Stimulated activated naive CD8-positive, alpha-beta T cell treated with anti-CD3 and anti-CD28 coated beads, Interleukin-15, Interleukin-2, amounts not matched to agents 100 U/mL and 50 U/mL, for 24 hours (primary cell): ENCODE data around the gene TMIGD1.

Source experiments
- ATAC-seq: fragments of 150-1000 bp; cut with Tn5 transposase; one replicate; pipeline ENCODE4 v1.10.0; 2021
- DNase-seq: peaks from one replicate; pipeline ENCODE4 v3.0.0; 2021

Gene TMIGD1

DNA sequence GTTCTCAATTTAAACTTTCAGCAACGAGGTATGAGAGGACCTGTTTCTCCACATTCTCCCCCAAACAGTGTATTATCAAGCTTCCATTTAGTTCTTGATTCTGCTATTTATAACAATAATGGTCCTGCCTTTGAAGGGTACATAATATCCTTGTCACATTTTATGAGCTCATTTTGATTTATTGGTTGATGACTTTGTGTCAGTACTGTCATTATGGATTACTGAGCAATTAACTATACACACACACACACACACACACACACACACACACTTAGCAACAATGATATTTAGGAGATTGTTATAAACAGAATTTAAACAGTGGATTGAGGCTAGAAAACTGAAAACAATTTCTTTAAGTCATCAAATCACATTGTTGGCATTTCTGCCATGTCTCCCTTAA lies 7.0 kb downstream of the TMIGD1 start:
- ATAC-seq, result no peak

DNA sequence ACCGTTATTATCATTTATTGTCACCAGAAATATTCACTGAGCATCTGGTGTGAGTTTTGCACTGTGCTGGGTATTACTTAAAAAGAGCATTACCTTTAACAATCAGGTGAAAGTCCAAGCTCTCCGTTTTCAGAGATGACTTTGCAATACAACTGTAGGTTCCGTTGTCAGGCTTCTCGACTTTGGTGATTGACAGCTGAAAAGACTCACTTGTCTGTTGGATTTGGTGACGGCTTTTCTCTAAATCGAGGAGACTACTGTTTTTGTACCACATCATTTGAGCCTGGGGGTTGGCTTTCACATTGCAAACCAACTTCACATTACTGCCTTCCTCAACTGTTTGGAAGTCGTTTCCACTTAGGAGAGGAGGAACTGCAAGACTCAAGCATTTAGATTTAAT lies 9.1 kb downstream of the TMIGD1 start:
- ATAC-seq, result no peak
- DNase-seq, result no peak

More for the DNA sequence above, 7.0 kb downstream of the TMIGD1 start:
- no peak for DNase-seq

DNA sequence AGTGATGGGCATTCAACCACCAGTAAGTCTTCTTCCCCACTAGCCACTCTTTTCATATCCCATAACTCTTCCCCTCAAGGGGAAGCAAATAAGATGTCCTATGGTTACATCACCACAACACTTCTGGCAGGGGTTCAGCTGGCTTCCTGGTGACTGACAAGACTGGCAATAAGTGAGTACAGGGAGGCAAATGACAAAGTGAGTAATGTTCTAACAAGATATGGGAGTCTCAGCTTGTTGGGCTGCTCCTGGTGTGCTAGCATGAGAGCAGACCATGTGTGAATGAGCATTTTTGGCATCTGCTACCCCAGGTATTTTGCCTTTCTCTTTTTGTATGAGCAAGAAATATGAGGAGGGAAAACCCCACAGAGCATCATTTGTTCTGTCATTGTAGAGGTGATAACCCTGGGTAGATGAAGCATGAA lies 9.9 kb downstream of the TMIGD1 start:
- peak; percentile 38 for DNase-seq
- peak; percentile 92 for ATAC-seq

DNA sequence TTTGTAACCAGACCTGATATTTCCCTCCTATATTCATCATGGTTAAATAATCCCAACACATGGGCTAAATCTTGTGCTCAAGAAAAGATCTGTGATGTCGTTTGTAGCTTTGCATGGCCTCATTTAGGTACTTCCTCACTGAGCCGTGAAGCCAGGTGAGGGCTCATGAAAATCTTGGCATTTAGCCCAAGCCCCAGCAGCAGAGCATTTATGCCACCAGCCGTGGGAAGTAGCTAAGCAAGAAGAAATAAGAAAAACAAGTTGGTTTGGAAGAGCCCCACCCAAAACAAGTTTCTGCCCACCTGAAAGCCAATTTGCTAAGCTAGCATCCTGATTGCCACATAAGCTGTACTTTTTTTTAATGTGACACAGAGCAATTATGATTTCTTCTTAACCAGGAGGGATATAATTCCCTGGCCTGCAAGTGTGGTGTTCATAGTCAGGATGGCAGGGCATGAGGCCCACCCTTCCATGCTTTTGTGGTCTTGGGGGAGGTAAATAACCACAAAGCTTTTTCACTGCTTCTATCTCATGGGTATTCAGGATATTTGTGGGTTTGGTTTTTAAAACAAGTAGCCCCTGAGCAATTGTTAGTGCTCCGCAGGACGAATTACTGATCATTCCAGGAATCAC lies 10.5 kb downstream of the TMIGD1 start:
- DNase-seq, result no peak
- no peak for ATAC-seq

DNA sequence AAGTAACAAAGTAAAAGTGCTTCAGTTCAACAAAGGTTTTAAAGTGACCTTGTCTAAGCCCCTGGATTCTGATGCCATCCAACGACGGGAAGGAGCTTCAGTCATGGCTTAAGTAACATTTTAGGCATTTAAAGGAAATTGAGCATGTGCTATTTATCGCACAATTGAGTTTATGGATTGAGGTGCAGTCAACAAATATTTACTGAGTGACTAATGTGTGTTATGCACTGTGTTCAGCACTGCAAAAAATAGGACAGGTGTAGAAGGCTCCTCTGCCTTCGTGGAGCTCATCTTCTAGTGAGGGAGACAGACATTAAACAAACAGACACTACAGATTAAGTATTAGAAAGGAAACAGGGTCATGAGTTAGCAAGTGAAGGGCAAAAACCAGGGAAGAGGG lies 12.5 kb downstream of the TMIGD1 start:
- DNase-seq (no peak), ATAC-seq (no peak)

DNA sequence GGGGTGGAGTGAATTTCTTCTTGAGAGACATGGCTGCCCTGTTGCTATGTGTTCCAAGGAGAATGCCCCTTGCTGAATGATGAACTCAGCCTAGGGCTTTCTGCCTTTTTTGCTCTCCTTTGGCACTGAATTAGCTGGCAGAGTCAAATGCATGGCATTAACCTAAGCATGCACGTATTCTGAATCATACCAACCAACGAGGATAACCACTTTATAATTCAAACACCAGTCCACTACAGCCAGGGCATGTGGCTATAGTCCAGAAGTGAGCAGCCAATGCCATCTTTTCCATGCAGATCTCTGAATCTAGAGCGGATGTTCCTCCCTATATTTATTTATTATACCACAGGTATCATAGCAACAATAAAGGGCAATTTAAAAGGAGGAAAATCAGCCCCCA lies 15.7 kb downstream of the TMIGD1 start:
- no peak for ATAC-seq

DNA sequence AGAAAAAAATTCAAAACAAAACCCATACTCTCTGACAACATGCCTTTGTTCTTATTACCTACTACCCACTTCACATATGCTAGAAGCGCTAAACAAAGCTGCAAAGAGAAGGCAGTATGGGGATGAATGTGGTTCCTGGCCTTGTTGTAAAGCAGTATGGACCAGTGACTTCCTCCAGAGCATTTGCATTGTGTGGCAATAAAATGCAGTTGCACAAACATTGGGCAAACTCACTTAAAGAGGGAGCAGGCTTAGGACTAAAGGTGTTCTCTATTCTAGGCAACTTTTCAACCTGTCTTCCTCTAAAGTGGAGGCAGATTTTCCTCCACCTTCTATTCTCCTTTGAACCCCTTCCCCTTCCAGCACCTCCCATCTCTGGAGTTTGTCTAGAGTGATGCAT lies 17.1 kb downstream of the TMIGD1 start:
- ATAC-seq, result no peak
- DNase-seq, result no peak

More for the DNA sequence above, 15.7 kb downstream of the TMIGD1 start:
- DNase-seq, result no peak

DNA sequence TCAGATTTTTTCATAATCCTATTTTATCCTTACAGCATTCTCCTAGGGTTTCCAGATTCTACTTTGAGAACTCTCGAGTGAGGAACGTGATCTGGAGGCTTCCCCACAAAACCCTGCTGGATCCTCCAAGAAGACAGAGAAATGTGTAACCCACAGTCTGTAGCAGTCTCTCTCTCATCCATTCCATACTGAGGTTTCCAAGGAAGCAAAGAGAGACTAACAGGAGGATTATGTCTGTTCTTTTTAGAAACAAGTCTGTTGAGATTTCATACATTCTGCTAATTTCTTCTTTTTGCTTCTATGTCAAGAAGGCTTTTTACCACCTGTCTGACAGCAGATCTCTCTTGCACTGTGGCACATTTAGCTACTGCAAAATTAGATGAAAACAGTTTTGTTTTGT lies 18.8 kb downstream of the TMIGD1 start:
- ATAC-seq (no peak), DNase-seq (no peak)

DNA sequence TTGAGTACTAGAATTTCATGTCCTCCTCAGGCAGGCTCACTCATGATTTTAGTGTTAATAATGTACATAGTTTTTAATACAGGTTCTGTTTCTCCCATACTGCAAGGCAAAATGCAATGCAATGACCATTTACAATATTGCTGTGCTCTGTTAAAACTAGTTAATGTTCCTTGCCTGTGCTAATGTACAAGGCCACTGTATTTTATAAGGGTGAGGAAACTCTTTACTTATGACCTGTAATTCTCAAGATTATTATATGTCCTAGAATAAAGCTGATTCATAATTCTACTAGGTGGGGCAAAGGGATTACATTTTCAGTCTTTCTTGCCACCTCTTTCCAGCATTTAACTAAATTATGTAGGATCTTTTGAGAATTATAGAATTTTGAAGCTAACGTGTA lies 19.4 kb downstream of the TMIGD1 start:
- ATAC-seq (no peak), DNase-seq (no peak)

DNA sequence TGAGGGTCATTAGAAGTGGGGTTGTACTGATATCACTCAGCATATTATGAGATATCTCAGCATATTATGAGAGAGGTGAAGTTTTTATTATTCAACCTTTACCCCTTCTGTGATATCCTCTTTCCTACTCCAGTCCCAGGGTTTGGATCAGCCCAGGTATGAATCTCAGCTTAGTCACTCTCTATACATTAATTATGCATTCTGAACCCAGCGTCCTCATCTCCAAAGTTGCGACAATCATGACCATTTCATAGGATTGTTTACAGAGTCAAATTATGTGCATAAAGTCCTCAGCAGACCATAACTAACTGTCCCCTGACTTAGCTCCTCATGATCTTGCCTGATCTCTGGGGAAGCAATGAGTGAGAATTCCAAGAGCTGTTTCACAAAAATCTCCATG lies 21.6 kb downstream of the TMIGD1 start:
- DNase-seq (no peak), ATAC-seq (no peak)

DNA sequence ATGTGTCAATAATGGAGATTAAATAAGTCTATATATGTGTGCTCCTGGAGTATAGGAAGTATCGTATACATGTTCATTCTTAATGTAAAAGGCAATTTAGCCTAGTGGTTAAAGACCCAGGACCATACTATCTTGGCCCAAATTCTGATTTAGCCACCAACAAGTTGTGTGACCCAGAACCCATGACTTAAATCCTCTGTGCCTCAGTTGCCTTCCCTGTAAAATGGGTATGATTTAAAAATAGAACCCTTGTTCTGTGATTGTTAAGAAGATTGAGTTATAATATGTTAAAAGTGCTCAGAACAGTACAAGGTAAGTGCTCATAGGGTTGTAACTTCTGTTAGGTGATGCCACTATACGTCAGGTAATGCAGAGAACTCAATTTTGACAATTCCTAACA lies 23.3 kb downstream of the TMIGD1 start:
- ATAC-seq (no peak), DNase-seq (no peak)

DNA sequence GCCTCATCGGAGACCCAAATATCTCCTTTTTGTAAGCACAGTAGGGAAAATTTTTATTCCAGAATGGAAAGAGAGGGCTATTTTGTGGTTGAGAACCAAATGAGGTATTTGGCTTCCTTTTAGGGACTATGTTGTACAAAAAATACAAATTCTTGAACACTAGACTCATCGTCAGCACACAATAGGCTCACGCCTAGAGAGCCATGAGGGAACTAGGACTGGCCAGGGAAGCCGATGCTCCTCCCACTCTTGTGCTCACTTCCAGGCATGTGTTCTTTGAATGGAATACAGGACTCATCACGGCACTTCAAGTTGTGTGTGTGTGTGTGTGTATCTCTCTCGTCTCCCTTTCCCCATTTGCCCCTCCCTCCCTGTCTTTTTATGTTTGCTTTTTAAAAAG lies 24.3 kb downstream of the TMIGD1 start:
- DNase-seq (no peak), ATAC-seq (no peak)

DNA sequence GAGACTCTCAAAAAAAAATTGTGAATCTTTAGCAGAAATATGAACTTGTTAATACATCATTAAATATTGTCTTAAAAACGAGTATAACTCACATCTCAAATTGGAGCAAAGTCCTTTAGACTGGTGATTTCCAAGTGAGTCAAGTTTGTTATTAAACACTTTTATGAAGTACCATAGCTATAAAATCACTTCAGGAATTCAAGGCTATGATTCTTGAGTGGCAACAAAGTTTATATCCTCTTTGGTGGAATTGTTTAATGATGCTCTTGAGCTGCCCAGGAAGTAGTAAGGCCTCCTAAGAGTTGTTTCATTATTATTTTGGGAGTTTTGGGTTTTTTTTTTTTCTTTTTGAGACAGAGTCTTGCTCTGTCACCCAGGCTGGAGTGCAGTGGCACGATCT lies 25.5 kb downstream of the TMIGD1 start:
- ATAC-seq, result no peak
- DNase-seq, result no peak

DNA sequence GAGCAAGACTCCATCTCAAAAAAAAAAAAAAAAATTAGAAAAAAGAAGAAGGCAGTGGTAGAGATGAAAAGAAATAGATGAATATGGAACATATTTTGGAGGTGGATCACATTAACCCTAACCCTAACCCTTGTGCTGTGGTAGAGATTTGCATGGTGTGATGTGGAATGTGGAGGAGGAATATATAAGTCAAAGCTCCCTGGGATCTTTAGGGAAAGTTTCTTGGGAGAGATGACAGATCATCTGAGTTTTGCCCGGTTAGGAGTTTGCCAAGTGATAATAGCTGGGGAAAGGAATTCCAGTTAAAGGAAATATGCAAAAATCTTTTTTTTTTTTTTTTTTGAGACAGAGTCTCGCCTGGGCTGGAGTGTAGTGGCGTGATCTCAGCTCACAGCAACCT lies 29.1 kb downstream of the TMIGD1 start:
- ATAC-seq (no peak), DNase-seq (no peak)

DNA sequence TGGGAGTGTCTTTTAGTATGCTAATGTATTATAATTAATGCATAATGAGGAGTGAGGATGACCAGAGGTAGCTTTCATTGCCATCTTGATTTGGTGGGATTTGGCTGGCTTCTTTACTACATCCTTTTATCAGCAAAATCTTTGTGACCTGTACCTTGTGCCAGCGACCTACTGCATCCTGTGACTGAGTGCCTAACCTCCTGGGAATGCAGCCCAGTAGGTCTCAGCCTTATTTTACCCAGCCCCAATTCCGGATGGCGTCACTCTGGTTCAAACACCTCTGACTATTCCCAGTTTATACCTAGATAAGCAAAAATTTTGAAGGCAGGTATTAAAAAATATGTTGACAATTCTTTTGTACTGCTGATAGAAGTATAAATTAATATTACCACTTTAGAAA lies 31.6 kb downstream of the TMIGD1 start:
- ATAC-seq, result no peak
- no peak for DNase-seq

DNA sequence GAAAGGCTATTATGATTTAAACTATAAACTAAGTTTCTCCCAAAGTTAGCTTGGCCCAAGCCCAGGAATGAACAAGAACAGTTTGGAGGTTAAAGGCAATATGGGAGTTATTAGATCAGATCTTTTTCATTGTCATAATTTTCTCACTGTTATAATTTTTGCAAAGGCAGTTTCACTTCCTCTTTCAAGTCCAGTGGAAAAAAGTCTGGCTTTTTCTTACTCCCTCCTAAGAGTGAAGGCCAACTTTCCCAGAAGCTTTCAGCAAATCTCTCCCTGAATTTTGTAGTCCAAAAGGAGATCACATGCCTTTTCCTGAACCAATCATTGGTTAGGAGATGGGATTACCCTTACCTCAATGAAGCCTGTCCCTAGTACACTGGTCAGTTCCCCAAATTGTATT lies 33.0 kb downstream of the TMIGD1 start:
- ATAC-seq, result no peak
- no peak for DNase-seq

DNA sequence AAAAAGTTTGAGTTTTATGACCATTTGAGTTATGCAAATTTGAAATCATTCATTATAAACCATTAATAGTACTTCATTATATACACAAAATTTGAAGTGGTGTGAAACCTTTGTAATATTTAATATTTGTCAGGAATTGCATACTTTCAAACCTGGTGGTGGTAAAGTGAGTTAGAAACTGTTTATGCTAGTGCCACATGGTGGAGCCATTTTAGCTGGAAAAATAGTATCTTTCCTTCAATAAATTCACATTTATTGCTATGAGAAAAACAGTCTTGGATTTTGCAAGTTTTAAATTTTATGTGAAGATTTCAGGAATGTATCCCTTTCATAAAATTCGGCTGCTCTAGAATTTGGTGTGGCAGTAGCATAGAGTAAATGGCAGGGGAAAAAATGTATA lies 34.9 kb downstream of the TMIGD1 start:
- DNase-seq, result no peak
- no peak for ATAC-seq

DNA sequence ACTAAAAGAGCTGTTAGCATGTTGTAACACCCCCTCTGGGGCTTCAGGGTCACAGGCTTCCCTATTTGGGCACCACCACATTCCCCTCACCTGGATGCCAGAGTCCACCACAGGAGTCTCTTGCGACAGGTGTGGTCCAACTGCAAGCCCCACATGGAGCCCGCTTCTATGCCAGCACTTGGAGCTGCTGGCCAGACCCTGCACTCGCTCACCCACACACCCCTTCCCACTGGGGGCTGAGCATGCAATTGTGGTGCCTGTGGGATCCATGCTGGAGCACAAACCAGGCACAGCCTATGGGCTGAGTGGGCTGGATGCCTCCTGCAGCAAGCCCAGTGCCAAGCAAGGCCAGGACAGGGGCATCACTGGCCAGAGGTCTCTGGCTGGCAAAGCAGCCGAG lies 36.1 kb downstream of the TMIGD1 start:
- DNase-seq (no peak), ATAC-seq (no peak)

DNA sequence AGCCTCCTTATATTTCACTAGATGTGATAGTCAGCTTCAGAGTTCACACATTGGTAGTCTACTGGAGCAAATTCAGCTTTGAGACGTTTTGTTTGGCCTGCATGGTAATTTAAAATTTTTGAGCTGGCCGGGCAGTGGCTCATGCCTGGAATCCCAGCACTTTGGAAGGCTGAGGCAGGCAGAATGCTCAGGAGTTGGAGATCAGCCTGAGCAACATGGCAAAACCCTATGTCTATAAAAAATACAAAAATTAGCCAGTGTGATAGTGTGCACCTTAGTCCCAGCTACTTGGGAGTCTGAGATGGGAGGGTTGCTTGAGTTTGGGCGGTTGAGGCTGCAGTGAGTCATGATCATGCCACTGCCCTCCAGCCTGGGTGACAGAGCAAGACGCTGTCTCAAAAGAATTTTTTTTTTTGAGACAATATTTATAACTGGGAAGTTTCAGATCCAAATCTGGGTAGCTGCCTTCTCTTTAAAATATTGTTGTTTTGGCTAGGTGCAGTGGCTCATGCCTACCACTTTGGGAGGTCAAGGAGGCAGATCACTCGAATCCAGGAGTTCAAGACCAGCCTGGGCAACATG lies 37.3 kb downstream of the TMIGD1 start:
- ATAC-seq, result no peak

DNA sequence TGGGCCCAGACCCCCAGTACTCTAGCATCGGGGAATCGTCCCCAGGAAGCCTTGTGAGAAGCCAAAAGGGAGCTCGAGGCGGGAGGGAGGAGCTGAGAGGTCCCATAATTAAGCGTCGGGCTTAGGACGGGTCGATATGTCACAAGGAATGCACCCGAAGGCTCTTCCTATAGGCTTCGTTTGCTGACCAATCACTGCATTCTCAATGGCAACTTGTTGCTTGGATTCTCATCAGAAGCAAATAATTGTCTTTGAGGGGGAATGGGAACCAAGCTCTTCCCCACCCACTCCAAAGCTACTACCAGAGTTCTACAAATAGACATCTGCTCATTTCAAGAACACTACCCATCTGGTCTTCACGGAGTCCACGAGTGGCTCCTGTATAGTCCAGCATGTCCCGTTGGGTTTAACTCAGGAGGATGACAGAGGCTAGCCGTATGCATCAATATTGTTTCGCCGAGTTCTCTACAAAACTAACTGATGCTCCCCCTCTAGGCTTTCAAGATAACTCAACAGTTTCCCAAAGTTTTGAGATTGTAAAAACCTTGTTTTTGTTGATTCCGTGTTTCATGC lies 41.5 kb downstream of the TMIGD1 start:
- DNase-seq, result no peak
- no peak for ATAC-seq

More for the DNA sequence above, 37.3 kb downstream of the TMIGD1 start:
- no peak for DNase-seq

DNA sequence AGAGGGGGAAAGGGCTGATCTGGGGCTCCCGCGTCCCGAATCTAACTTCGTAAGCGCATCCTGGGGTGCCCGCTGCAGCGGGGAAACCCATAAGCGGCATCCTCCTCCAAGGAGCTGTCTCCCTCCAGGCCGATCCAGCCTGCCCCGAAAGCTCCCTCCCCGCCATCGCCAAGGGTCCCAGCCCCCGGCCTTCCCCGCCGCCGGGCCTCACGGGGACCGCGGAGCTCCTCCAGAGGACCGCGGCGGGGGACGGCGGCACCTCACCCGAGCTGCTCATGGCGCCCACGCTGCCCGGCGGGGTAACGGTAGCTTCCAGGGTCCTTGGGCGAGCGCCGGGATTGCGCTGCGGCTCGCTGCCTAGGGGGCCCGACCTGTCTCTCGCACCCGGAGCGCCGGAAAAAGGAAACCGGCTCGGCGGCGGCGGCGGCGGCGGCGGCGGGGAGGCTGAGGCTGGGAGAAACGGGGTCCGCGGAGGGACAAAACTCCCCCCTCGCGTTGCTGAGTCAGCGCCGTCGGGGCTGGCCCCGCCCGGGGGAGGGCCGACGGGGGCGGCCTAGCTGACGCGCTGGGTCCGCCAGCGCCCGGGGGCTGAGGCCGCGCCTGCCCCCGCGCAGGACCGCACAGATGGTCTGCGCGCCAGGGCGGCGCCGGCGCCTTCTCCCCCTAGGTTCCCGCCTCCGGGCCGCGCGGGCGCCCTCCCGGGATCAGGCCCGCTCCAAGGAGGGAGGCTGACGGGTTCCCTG lies 42.1 kb downstream of the TMIGD1 start, which contains the start of gene BLMH:
Gene BLMH (minus strand): TSS at position 402 of the 743 bp plus-strand sequence. CDS start 125 bp downstream, at position 277.
- ATAC-seq, result peak; percentile 85
- DNase-seq, result peak; percentile 91

DNA sequence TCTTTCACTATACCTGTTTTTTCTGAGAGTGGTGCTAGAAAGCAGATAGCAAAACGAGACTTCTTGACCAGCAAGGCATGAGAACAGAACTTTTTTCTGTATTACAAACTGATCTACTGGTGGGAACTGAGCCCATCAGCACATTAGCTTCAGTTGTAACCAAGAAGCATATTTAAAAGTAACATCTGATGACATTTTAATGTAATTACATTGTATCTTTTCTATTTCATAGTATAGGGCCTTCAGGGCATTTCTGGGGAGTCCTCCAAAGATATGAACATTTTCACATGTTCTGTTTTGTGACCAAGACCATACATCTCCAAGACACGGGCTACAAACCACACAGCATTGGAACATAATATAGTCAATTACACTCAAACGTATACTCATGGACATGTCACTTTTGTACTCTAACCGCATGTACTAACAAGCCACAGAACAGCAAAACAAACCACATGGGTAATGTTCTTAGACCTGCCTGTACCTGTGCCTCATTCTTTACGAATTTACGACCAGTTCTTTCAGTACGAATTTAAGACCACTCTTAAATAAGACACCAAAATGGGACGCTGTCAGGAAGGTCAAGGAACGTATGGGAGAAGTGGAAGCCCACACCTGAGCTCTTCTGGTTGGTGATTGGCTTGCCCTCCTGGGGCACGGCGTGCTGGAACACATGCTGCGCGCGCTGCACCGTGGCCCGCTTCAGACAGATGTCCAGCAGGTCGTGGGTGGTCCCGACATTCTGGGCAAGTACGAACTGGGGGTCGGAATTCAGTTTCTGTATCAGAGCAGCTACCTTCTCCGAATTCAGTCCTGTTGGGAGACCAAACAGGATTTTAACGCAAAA lies 42.9 kb downstream of the TMIGD1 start:
- peak; percentile 70 for ATAC-seq
- DNase-seq, result peak; percentile 61
